ENCODE data around the gene IGSF5. TPM values are rescaled to one million over a fixed set of nuclear protein-coding genes. Genes with fewer than 3 reads are reported as not detected.

Gene IGSF5
- total RNA-seq, 1 donor from 2014 or later = not detected

GRCh38 chr21:39754811-39755210 lies 9.8 kb downstream of the IGSF5 start:
- H3K27me3 Mint-ChIP-seq (ENCODE audit: unreplicated experiment) = peaks cover 3% of the 10 kb centered on the region
- no peak for TF ChIP-seq CTCF (IDR thresholded peaks at IDR 0.05; ENCODE audit: partially characterized antibody, unreplicated experiment)

GRCh38 chr21:39756285-39756684 lies 11.3 kb downstream of the IGSF5 start:
- DNase-seq = no peak
- no peaks in the 10 kb centered on the region for H3K36me3 Mint-ChIP-seq (ENCODE audit: unreplicated experiment)
- H3K4me1 Mint-ChIP-seq (ENCODE audit: low read depth, unreplicated experiment) = no peaks in the 10 kb centered on the region
- H3K27ac Mint-ChIP-seq (ENCODE audit: unreplicated experiment) = no peak overlapping the region
- no peak for TF ChIP-seq CTCF (IDR thresholded peaks at IDR 0.05; ENCODE audit: partially characterized antibody, unreplicated experiment)
- H3K9me3 Mint-ChIP-seq (ENCODE audit: unreplicated experiment) = no peaks in the 10 kb centered on the region
- peaks cover 3% of the 10 kb centered on the region for H3K27me3 Mint-ChIP-seq (ENCODE audit: unreplicated experiment)
- H3K4me3 Mint-ChIP-seq (ENCODE audit: unreplicated experiment) = no peak overlapping the region

More at GRCh38 chr21:39754811-39755210, 9.8 kb downstream of the IGSF5 start:
- no peaks in the 10 kb centered on the region for H3K9me3 Mint-ChIP-seq (ENCODE audit: unreplicated experiment)
- H3K27ac Mint-ChIP-seq (ENCODE audit: unreplicated experiment) = no peak overlapping the region
- H3K36me3 Mint-ChIP-seq (ENCODE audit: unreplicated experiment) = no peaks in the 10 kb centered on the region
- no peak overlapping the region for H3K4me3 Mint-ChIP-seq (ENCODE audit: unreplicated experiment)
- no peaks in the 10 kb centered on the region for H3K4me1 Mint-ChIP-seq (ENCODE audit: low read depth, unreplicated experiment)
- no peak for DNase-seq

- no peak overlapping the region for H3K4me3 Mint-ChIP-seq (ENCODE audit: unreplicated experiment)
Measured at GRCh38 chr21:39763272-39763970, 18.4 kb downstream of the IGSF5 start.

GRCh38 chr21:39774227-39774626 lies 29.2 kb downstream of the IGSF5 start:
- Mint-ChIP-seq H3K4me1 (ENCODE audit: low read depth, unreplicated experiment) (no peaks in the 10 kb centered on the region), H3K4me3 (ENCODE audit: unreplicated experiment) (no peak overlapping the region), H3K9me3 (ENCODE audit: unreplicated experiment) (no peaks in the 10 kb centered on the region), H3K27ac (ENCODE audit: unreplicated experiment) (no peak overlapping the region), H3K27me3 (ENCODE audit: unreplicated experiment) (no peaks in the 10 kb centered on the region), H3K36me3 (ENCODE audit: unreplicated experiment) (no peaks in the 10 kb centered on the region)
- TF ChIP-seq CTCF (IDR thresholded peaks at IDR 0.05; ENCODE audit: partially characterized antibody, unreplicated experiment) = no peak
- no peak for DNase-seq

More at GRCh38 chr21:39763272-39763970, 18.4 kb downstream of the IGSF5 start:
- no peak overlapping the region for H3K27ac Mint-ChIP-seq (ENCODE audit: unreplicated experiment)
- no peaks in the 10 kb centered on the region for H3K4me1 Mint-ChIP-seq (ENCODE audit: low read depth, unreplicated experiment)
- H3K9me3 Mint-ChIP-seq (ENCODE audit: unreplicated experiment) = no peaks in the 10 kb centered on the region
- H3K36me3 Mint-ChIP-seq (ENCODE audit: unreplicated experiment) = no peaks in the 10 kb centered on the region
- no peak for TF ChIP-seq CTCF (IDR thresholded peaks at IDR 0.05; ENCODE audit: partially characterized antibody, unreplicated experiment)
- peaks cover 2% of the 10 kb centered on the region for H3K27me3 Mint-ChIP-seq (ENCODE audit: unreplicated experiment)
- DNase-seq = no peak

GRCh38 chr21:39775816-39776215 lies 30.8 kb downstream of the IGSF5 start:
- Mint-ChIP-seq H3K27ac (ENCODE audit: unreplicated experiment) (no peak overlapping the region), H3K27me3 (ENCODE audit: unreplicated experiment) (no peaks in the 10 kb centered on the region), H3K36me3 (ENCODE audit: unreplicated experiment) (no peaks in the 10 kb centered on the region), H3K4me3 (ENCODE audit: unreplicated experiment) (no peak overlapping the region), H3K4me1 (ENCODE audit: low read depth, unreplicated experiment) (no peaks in the 10 kb centered on the region), H3K9me3 (ENCODE audit: unreplicated experiment) (no peaks in the 10 kb centered on the region)
- TF ChIP-seq CTCF (IDR thresholded peaks at IDR 0.05; ENCODE audit: partially characterized antibody, unreplicated experiment) = no peak
- DNase-seq = no peak

Measured in glutamatergic neuron (in vitro differentiated cells).